GM13976 (cell line): ENCODE measurements around the gene ATP6V1E1.
"Not testable (repeated sequence)": the region's sequence is repeated elsewhere in the genome, so short reads cannot be mapped to it uniquely, and the experiment has no call there.

Experiments used
- DNase-seq: peaks from one replicate; pipeline ENCODE4 v3.0.0; 2012; ENCODE audit warnings: low spot score
- in situ Hi-C: fragments of 300-500 bp; cut with MboI; formaldehyde crosslinking; loops from one replicate; pipeline ENCODE4 v1.12.0; 2022; ENCODE audit warnings: low sequenced_read_pairs, mixed read lengths, inconsistent platforms; ENCODE audit not compliant: unreplicated experiment
- TF ChIP-seq, protein P1 (sequence below): IDR thresholded peaks from 2 replicates; pipeline ENCODE4 v1.5.1; 2012; ENCODE audit warnings: borderline replicate concordance, mild to moderate bottlenecking; ENCODE audit not compliant: insufficient read depth; ENCODE audit errors: extremely low read depth, missing control alignments, control extremely low read depth

ATP6V1E1 gene

DNA sequence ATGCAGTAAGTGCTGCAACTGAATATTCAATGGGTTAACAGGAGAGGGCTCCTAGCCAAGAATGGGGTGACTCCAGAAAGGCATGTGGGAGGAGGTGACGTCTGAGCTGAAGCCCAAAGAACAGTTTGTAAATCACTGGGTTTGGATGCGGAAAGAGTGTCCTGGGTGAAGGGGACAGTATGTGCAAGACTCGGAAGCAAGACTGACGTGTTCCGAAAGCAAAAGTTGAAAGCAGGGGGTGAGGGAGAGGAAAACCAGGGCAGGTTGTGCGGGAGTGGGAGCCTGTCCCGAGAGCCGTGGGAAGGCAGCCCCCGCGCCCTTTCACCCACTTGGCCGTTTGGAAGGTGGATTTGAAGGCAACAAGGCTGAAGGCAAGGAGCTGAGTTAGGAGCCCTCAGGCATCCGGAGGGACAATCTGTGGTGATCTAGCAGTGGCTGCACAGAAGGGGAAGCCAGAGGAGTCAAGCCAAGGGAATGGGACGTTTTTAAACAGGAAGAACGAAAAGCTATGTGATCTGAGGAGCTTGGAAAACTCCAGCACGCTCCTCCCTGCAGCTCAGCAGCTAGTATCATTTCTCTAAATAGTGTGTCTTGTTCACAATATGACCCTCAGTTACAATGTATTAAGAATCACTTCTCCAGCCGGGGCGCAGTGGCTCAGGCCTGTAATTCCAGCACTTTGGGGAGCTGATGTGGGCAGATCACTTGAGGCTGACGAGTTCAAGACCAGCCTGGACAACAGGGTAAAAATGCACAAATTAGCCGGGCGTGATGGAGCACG, 57.5 kb downstream of the ATP6V1E1 start:
- DNase-seq, result no peak
- TF ChIP-seq, protein P1, sequence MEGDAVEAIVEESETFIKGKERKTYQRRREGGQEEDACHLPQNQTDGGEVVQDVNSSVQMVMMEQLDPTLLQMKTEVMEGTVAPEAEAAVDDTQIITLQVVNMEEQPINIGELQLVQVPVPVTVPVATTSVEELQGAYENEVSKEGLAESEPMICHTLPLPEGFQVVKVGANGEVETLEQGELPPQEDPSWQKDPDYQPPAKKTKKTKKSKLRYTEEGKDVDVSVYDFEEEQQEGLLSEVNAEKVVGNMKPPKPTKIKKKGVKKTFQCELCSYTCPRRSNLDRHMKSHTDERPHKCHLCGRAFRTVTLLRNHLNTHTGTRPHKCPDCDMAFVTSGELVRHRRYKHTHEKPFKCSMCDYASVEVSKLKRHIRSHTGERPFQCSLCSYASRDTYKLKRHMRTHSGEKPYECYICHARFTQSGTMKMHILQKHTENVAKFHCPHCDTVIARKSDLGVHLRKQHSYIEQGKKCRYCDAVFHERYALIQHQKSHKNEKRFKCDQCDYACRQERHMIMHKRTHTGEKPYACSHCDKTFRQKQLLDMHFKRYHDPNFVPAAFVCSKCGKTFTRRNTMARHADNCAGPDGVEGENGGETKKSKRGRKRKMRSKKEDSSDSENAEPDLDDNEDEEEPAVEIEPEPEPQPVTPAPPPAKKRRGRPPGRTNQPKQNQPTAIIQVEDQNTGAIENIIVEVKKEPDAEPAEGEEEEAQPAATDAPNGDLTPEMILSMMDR, result no peak
- in situ Hi-C loops, result no loop called here

DNA sequence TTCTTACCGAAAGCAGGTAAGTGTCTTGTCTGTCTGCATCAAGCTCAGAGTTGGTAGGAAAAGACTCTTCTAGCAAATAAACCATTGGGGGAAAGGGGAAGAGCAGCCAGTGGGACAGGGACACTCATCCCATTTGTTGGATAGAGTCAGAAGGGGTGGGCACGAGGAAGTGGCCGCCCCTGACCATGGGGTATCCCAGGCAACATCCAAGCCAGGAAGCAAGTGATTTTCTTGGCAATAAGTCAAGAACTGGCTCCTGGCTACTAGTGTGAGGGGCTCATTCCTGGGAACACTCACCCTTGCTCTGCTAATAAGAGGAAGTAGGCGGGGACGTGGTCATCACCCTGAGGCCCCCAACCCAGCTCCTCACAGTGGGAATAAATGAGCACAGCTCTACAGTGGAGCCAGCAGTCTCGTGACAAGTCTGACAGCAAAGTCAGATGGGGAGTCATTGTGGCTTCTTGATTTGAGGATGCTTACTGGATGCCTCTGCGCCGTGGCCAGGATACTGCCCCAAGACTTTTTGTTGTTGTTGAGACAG, 58.5 kb downstream of the ATP6V1E1 start:
- no peak for DNase-seq
- TF ChIP-seq, protein P1, result no peak
- in situ Hi-C loops, result no loop called here

DNA sequence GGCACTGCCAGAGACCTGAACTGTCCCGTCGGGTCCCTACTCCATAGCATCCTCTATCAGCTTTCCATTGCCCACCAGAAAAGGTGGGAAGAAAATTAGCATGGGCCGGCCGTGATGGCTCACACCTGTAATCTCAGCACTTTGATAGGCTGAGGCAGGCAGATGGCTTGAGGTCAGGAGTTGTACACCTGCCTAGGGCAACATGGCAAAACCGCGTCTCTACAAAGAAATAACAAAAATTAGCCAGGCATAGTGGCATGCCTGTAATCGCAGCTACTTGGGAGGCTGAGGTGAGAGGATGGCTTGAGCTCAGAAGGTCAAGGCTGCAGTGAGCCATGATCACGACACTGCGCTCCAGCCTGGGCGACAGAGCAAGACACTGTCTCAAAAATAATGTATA, 61.8 kb downstream of the ATP6V1E1 start:
- TF ChIP-seq, protein P1, result no peak
- in situ Hi-C loops, result no loop called here
- no peak for DNase-seq

DNA sequence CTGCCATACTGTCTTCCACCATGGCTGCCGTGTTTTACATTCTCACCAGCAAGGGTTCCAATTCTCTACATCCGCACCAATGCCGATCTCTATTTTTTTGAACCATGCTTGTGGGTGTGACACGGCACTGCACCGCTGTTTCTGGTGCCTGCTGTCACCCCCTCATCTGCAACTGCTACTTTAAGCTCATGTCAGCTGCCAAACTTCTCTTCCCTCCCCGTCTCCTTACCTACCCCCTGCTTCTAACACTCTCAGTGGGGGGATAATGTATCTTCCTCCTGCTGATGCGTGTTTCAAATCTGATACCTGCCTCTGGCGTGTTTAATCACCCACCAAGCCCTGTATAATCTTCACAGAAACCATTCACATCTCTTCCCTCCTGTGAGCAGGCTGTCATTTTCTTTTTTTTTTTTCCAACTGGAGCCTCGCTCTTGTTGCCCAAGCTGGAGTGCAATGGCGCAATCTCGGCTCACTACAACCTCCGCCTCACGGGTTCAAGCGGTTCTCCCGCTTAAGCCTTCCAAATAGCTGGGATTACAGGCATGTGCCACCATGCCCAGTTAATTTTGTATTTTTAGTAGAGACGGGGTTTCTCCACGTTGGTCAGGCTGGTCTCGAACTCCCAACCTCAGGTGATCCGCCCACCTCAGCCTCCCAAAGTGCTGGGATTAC, 62.4 kb downstream of the ATP6V1E1 start:
- DNase-seq, in situ Hi-C loops: not testable (repeated sequence)

DNA sequence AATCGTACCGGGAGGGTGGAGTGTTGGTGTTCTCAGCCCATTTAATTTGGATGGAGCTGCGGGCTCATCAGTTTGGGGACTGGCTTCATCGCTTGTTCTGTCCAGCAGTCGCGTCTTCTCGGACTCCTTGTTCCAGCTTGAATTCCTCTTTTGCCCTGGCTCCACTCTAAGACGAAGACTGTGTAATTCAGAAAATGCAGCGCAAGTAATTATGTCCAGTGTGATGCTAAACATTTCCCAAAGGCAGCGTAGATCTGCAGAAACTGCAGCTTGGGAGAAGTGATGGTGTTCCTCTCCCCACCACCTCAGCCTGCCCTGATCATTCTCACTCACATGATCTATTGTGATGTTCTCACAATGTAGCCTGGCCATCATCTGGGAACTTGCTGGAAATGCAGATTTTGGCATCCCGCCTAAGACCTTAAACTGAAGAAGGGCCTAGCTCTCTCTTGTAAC, 64.6 kb downstream of the ATP6V1E1 start:
- no peak for DNase-seq
- in situ Hi-C loops, result no loop called here
- TF ChIP-seq, protein P1, result no peak

DNA sequence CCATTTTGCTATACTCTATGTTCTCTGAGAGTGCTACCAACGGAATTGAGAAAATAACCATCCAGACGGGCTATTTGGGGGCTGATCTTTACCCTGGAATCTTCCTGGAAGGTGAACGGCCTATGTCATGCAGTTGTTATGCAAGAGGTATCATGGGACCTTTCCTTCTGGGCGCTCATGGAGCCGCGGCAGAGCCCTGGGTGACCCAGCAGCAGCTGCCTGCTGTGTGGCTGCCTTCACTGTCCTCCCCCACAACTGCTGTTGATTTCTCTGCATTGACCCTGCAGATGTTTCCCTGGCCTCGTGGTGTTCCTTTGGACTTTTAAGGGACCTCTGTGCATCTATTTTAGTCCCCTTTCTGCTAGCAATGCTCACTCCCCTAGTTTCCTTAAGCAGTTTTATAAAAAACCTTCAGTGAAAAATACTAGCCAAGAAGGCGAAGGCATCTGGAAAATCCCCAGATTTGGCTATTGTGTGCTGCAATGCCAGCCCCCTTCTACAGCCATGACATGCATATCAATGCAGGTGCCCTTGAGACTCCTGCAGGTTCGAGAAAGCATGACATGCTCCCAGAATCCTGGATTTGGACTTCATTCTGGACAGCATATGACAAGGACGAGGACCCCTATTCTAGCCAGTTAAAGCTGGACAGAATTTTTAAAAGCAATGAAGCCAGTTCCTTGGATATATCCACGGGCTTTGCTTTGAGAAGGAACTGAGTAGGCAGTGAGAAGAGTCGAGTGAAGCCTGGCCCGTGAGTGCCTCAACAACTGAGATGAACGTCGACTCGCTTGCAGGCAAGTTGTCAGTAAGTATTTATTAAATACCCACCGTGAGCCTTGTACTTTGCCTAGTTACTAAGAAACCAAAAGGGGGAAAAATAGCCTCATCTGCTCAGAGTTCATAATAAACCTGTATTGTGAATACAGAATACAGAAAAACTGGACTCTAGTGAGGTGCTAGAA, 65.4 kb downstream of the ATP6V1E1 start, which contains the start of gene SLC25A18:
Gene SLC25A18 (plus strand): TSS at position 593 of the 965 bp plus-strand sequence. CDS start 16,447 bp downstream, outside the sequence.
- no peak for DNase-seq
- TF ChIP-seq, protein P1, result no peak
- in situ Hi-C loops, result no loop called here
